Ovary (tissue), 9 donors: ENCODE results near the gene AGT. TPM values are rescaled to one million over a fixed set of nuclear protein-coding genes. Genes with fewer than 3 reads are reported as not detected.
A peak's percentile ranks its signal among the peaks of the same experiment; 100 is the strongest.

Experiments
- DNase-seq, 5 donors: peaks; one replicate each; pipeline ENCODE4 v3.0.0-alpha.2; 2019 to 2020
- H3K27ac ChIP-seq, 2 donors: fragments of 200-600 bp; one replicate each; pipeline versions ENCODE4 v1.5.1 to v1.8.0; 2019 to 2022
- H3K27me3 ChIP-seq: fragments of 200-600 bp; one replicate; pipeline ENCODE4 v1.8.0; 2022
- H3K36me3 ChIP-seq: fragments of 200-600 bp; sonication (generic); one replicate; pipeline ENCODE4 v1.5.1; 2019
- H3K4me1 ChIP-seq: one replicate; pipeline ENCODE4 v1.8.1; 2013; ENCODE audit warnings: mild to moderate bottlenecking, moderate library complexity; ENCODE audit not compliant: insufficient read depth
- H3K4me3 ChIP-seq: fragments of 200-600 bp; sonication (generic); one replicate; pipeline ENCODE4 v1.5.1; 2017
- H3K9me3 ChIP-seq, 2 donors: fragments of 200-600 bp in 1 of 2; sonication (generic) in 1 of 2; one replicate each; pipeline versions ENCODE4 v1.5.1 to v1.8.1; 2013 to 2019; ENCODE audit warnings: mild to moderate bottlenecking in 1 of 2, moderate library complexity in 1 of 2
- CTCF ChIP-seq, 3 donors: fragments of 450-650 bp in 2 of 3; fragments of 200-600 bp in 1 of 3; IDR thresholded peaks; one replicate each; pipeline versions ENCODE4 v1.5.1 to v1.8.0; 2016 to 2022; ENCODE audit warnings: antibody characterized with exemption in 3 of 3, mild to moderate bottlenecking in 1 of 3
- EP300 ChIP-seq: sonication (generic); formaldehyde crosslinking; IDR thresholded peaks from one replicate; pipeline ENCODE4 v1.6.1; 2017; ENCODE audit warnings: antibody characterized with exemption
- POLR2A ChIP-seq: fragments of 450-650 bp; IDR thresholded peaks from one replicate; pipeline ENCODE4 v1.6.1; 2017; ENCODE audit warnings: antibody characterized with exemption, mild to moderate bottlenecking, moderate library complexity
- WGBS, 3 donors: extraction: QIAGEN DNeasy Blood & Tissue Kit in 1 of 3; methylation state at CpG; one replicate each; pipeline versions ENCODE4 v1.1.5 to v1.1.7; 2013 to 2017; 5-methylcytosine and 5-hydroxymethylcytosine counted together
- intact Hi-C, 4 donors: fragments of 100-400 bp; cut with DNase I; formaldehyde crosslinking; loops; one replicate each; pipeline versions ENCODE4 v1.11.0 to v1.15.1; 2022 to 2023
- polyA plus RNA-seq, 2 donors: library from polyadenylated mRNA; stranded (reverse); fragments of 200-250 nt in 1 of 2; fragments of 350-450 nt in 1 of 2; fragmentation: Illumina TruSeq in 1 of 2; extraction: RNeasy Lipid Tissue Mini Kit (QIAGEN cat#74804) in 1 of 2; gene quantifications; one replicate each; pipeline ENCODE4 v1.2.3, GENCODE V29; 2013 to 2014
- total RNA-seq, 7 donors: library from RNA; depleted of rRNA in 2 of 7; stranded (reverse); fragments of >200 nt in 2 of 7; fragmentation: NEBNext Ultra II Directional in 3 of 7; extraction: Animal tissue kit (Norgen Biotek cat#: 25700) in 3 of 7; gene quantifications; one replicate each; pipeline versions ENCODE4 v1.1.0 to v1.2.4, GENCODE V29; 2016 to 2023
- donor health status: DM: no; HTN: no; CAD: no; lungs with moderate emphysema.
- donor health status: DM: no; HTN: no; CAD: no.
- donor health status: Bipolar disorder and iron deficiency.
- donor health status: DM: yes; HTN: yes; CAD: no.
- donor health status: DM: no; HTN: no; CAD: no.
- donor health status: DM: yes; HTN: yes; CAD: no.

Gene AGT
- total and polyA plus RNA-seq, 9 donors = 0.60 to 10.0 (median 3.3) TPM

DNA sequence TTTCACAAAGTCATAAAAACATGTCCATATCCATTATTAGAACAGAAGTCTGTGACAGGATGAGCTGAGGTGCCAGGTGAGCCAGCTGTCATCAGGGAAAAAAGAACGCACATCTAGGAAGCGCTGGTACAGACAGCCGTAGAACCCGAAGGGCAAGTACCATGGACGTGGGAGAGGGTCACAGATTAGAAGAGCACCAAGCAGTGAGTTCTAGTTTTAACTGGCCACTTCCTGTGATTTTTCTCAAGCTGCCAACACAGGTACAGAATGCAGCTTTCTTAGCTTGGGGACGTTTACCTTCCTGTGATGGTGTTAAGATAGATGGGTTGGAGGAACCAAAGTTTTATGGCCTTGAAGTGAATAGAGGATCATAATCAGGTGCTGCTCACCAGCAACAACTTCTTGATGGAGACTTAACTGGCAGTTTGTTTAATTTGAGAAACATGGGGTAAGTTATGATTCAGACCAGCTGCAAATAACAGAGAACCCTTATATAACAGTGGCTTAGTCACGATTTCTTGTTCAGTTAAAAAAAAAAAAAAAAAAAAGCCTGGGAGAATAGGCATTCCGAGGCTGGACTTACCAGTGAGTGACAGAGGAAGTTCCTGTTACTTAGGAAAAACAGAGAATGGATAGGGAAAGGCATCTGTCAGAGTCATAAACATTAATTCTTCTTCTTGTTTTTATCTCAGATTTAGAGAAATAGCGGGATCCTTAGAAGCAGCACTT, 30.9 kb downstream of the AGT start:
- Histone ChIP-seq H3K4me1 (peaks cover 2% of the 10 kb centered on the region), H3K9me3 (no peaks in the 10 kb centered on the region), H3K27me3 (no peaks in the 10 kb centered on the region), H3K4me3 (no peak overlapping the region), H3K36me3 (no peaks in the 10 kb centered on the region), H3K27ac (no peak overlapping the region)
- TF ChIP-seq EP300 (no peak), POLR2A (no peak), CTCF (IDR thresholded peaks at IDR 0.05) (no peak)
- DNase-seq = no peak
- intact Hi-C loops = no loop called here
- WGBS, 3 donors = 77 to 83% (median 80%) methylated on average over 9 of the region's 9 CpGs

- WGBS, 3 donors = 41 to 65% (median 54%) methylated on average over 3 of the region's 3 CpGs
- Histone ChIP-seq H3K27ac (no peak overlapping the region), H3K27me3 (no peaks in the 10 kb centered on the region), H3K9me3 (no peaks in the 10 kb centered on the region), H3K4me1 (peaks cover 2% of the 10 kb centered on the region), H3K36me3 (no peaks in the 10 kb centered on the region), H3K4me3 (no peak overlapping the region)
- no peak for DNase-seq
- TF ChIP-seq POLR2A (no peak), EP300 (no peak)
- intact Hi-C loops = no loop called here
Measured at GRCh38 chr1:230682274-230682673, 31.6 kb downstream of the AGT start.

GRCh38 chr1:230681599-230681998, 32.3 kb downstream of the AGT start:
- TF ChIP-seq POLR2A = no peak
- intact Hi-C loops = no loop called here
- no peak overlapping the region for H3K27ac ChIP-seq

DNA sequence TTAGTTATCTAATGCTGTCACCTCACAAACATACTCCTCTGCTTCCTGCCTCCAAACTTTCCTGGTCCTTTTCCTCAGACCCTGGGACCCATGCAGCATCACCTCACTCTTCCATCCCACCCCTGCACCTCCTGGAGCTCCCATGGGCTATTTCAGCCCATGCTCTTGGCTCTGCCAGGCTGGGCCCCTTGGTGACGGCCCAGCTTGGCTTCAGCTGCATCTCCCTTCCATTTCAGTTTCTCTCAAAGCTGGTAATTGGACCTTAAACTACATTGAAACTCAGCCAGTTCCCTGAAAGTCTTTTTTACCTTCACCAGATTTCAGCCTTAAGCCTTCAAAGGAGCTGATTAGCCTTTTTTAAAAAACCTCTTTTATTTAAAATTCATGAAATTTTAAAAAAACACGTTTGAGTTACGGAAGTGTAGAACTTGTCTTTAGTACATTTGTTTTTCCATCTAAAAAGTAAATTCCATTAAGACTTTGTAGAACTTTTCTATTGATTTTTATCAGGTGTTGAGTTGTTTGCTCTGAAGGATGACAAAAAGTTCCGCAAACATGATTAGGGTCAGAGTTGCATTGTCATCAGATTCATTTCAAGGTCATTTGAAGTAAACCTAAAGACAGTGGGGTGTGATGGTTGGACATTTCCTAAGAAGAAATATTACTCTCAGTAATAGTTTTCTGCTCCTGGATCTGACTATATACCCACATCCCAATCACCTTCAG, 33.5 kb downstream of the AGT start:
- WGBS, 3 donors = 42 to 62% (median 45%) methylated on average over 4 of the region's 4 CpGs
- intact Hi-C loops = no loop called here
- no peaks in the 10 kb centered on the region for H3K36me3 ChIP-seq

More at GRCh38 chr1:230681599-230681998, 32.3 kb downstream of the AGT start:
- Histone ChIP-seq H3K4me3 (no peak overlapping the region), H3K27me3 (no peaks in the 10 kb centered on the region), H3K9me3 (no peaks in the 10 kb centered on the region), H3K4me1 (peaks cover 2% of the 10 kb centered on the region), H3K36me3 (no peaks in the 10 kb centered on the region)
- 6 to 16% (median 12%) methylated on average over 2 of the region's 2 CpGs for WGBS, 3 donors
- DNase-seq = peak in 2 of 5 donors; percentile 16 to 40

DNA sequence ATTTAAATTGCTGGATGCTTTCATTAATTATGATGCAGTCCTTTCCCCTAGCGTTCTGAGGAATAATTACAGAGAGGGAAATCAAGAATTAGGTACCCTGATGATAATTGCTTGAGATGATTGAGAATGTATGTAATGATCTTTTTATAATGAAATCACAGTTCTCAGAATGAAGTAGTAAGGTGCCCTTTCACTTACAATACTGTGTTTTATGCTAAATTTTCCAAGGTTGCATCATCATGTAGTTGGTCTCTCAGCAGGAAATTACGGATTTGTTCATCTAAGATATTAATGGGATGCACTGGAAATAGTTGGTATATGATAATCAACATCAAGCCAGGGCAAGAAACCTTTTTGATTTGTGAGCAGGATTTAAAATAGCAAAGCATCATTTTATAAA, 34.1 kb downstream of the AGT start:
- intact Hi-C loops = no loop called here
- Histone ChIP-seq H3K27me3 (no peaks in the 10 kb centered on the region), H3K9me3 (no peaks in the 10 kb centered on the region), H3K27ac (no peak overlapping the region), H3K4me3 (no peak overlapping the region), H3K36me3 (no peaks in the 10 kb centered on the region), H3K4me1 (peaks cover 2% of the 10 kb centered on the region)
- 83 to 91% (median 90%) methylated on average over 2 of the region's 2 CpGs for whole genome bisulfite sequencing, 3 donors
- TF ChIP-seq CTCF (IDR thresholded peaks at IDR 0.05) (no peak), EP300 (no peak), POLR2A (no peak)
- no peak for DNase-seq

More for the DNA sequence above, 33.5 kb downstream of the AGT start:
- Histone ChIP-seq H3K9me3 (no peaks in the 10 kb centered on the region), H3K4me3 (no peak overlapping the region), H3K4me1 (peaks cover 2% of the 10 kb centered on the region), H3K27ac (no peak overlapping the region), H3K27me3 (no peaks in the 10 kb centered on the region)
- no peak for DNase-seq
- TF ChIP-seq EP300 = no peak
- TF ChIP-seq POLR2A = no peak
- TF ChIP-seq CTCF (IDR thresholded peaks at IDR 0.05) = no peak
